NCI-H187 (cell line): ENCODE measurements around the gene CTNND1.
A peak's percentile ranks its signal among the peaks of the same experiment; 100 is the strongest.
"Not testable (repeated sequence)": the region's sequence is repeated elsewhere in the genome, so short reads cannot be mapped to it uniquely, and the experiment has no call there.

Experiments used
- DNase-seq, 2 experiments: peaks; one replicate each; lab custom pipeline; 2025; lab: John Stamatoyannopoulos, UW

CTNND1 gene

GRCh38 chr11:57761301-57762234, at the start of gene CTNND1:
Gene CTNND1, plus strand, starts transcription at chr11:57761802. Its CDS starts 29,677 bp downstream, at chr11:57791479.
- DNase-seq: no peak

- DNase-seq: peak; percentile 96 to 97
These were observed 49.1 kb upstream of the CTNND1 start, which contains the start of gene TMX2 for GRCh38 chr11:57712256-57713150. Gene TMX2, plus strand, starts transcription at chr11:57712593. Its CDS starts 26 bp downstream, at chr11:57712619.

- no peak for DNase-seq
These were observed 47.8 kb upstream of the CTNND1 start for GRCh38 chr11:57713835-57714234.

GRCh38 chr11:57716726-57717125, 44.9 kb upstream of the CTNND1 start:
- DNase-seq: not testable (repeated sequence)

- no peak for DNase-seq
These were observed 34.4 kb upstream of the CTNND1 start for GRCh38 chr11:57727185-57727584.

- no peak for DNase-seq
These were observed 32.8 kb upstream of the CTNND1 start for GRCh38 chr11:57728829-57729228.

- no peak for DNase-seq
These were observed 32.1 kb upstream of the CTNND1 start for GRCh38 chr11:57729479-57729878.

GRCh38 chr11:57732661-57733060, 28.9 kb upstream of the CTNND1 start:
- DNase-seq: no peak

GRCh38 chr11:57735619-57736298, 25.8 kb upstream of the CTNND1 start:
- no peak for DNase-seq

GRCh38 chr11:57741132-57742086, 20.2 kb upstream of the CTNND1 start, which contains the start of gene SELENOH:
Gene SELENOH, plus strand, starts transcription at chr11:57741491. Its CDS starts 105 bp downstream, at chr11:57741596.
- DNase-seq: peak; percentile 82 to 83

GRCh38 chr11:57742087-57742452, 19.5 kb upstream of the CTNND1 start:
- DNase-seq: no peak

- no peak for DNase-seq
These were observed 17.2 kb upstream of the CTNND1 start for GRCh38 chr11:57744357-57744756.

- DNase-seq: no peak
These were observed 16.4 kb upstream of the CTNND1 start for GRCh38 chr11:57745206-57745605.

- no peak for DNase-seq
These were observed 14.7 kb upstream of the CTNND1 start for GRCh38 chr11:57746920-57747319.

GRCh38 chr11:57751176-57751575, 10.4 kb upstream of the CTNND1 start:
- DNase-seq: no peak

GRCh38 chr11:57751676-57752253, 9.8 kb upstream of the CTNND1 start, which contains the start of gene BTBD18:
Gene BTBD18, minus strand, starts transcription at chr11:57751819. Its CDS starts 631 bp downstream, at chr11:57751188.
- no peak for DNase-seq

- no peak for DNase-seq
These were observed 8.6 kb upstream of the CTNND1 start for GRCh38 chr11:57752954-57753353.

GRCh38 chr11:57758174-57758573, 3.4 kb upstream of the CTNND1 start:
- no peak for DNase-seq

GRCh38 chr11:57762235-57762861, 746 bp downstream of the CTNND1 start:
- DNase-seq: no peak

- DNase-seq: no peak
These were observed 2.0 kb downstream of the CTNND1 start for GRCh38 chr11:57763568-57763967.
